Retina (tissue), 1 donor: ENCODE results near the gene AS3MT.
"Not testable (repeated sequence)": the region's sequence is repeated elsewhere in the genome, so short reads cannot be mapped to it uniquely, and the experiment has no call there.

Source experiments
- DNase-seq: peaks from one replicate; pipeline ENCODE4 v3.0.0-alpha.2; 2016

AS3MT gene

GRCh38 chr10:102869258-102870198 lies at the start of gene AS3MT:
TSS of gene AS3MT (plus strand) at chr10:102869470. CDS start at chr10:102869593, 123 bp downstream.
- DNase-seq = peak; percentile 83

GRCh38 chr10:102820008-102820407 lies 49.3 kb upstream of the AS3MT start:
- not testable (repeated sequence) for DNase-seq

GRCh38 chr10:102822222-102822621 lies 47.0 kb upstream of the AS3MT start:
- DNase-seq = no peak

- DNase-seq = no peak
These were observed 44.6 kb upstream of the AS3MT start for GRCh38 chr10:102824664-102825063.

GRCh38 chr10:102826148-102826796 lies 43.0 kb upstream of the AS3MT start:
- DNase-seq = no peak

- no peak for DNase-seq
These were observed 41.7 kb upstream of the AS3MT start for GRCh38 chr10:102827597-102827975.

GRCh38 chr10:102831322-102832071 lies 37.8 kb upstream of the AS3MT start:
- no peak for DNase-seq

GRCh38 chr10:102832248-102832647 lies 37.0 kb upstream of the AS3MT start:
- no peak for DNase-seq

- no peak for DNase-seq
These were observed 36.3 kb upstream of the AS3MT start for GRCh38 chr10:102832987-102833386.

GRCh38 chr10:102834143-102834542 lies 35.1 kb upstream of the AS3MT start:
- no peak for DNase-seq

- DNase-seq = peak; percentile 87
These were observed 34.2 kb upstream of the AS3MT start for GRCh38 chr10:102835007-102835482.

GRCh38 chr10:102837230-102837721 lies 32.0 kb upstream of the AS3MT start, which contains the start of gene CYP17A1:
TSS of gene CYP17A1 (minus strand) at chr10:102837413. CDS start at chr10:102837361, 52 bp downstream.
- DNase-seq = no peak

- DNase-seq = not testable (repeated sequence)
These were observed 30.9 kb upstream of the AS3MT start for GRCh38 chr10:102838276-102838927.

- no peak for DNase-seq
These were observed 27.4 kb upstream of the AS3MT start for GRCh38 chr10:102841827-102842345.

- DNase-seq = not testable (repeated sequence)
These were observed 26.1 kb upstream of the AS3MT start for GRCh38 chr10:102843139-102843538.

- not testable (repeated sequence) for DNase-seq
These were observed 25.0 kb upstream of the AS3MT start for GRCh38 chr10:102844190-102844776.

- no peak for DNase-seq
These were observed 23.8 kb upstream of the AS3MT start for GRCh38 chr10:102845352-102845902.

- DNase-seq = no peak
These were observed 19.2 kb upstream of the AS3MT start for GRCh38 chr10:102850025-102850518.

GRCh38 chr10:102853237-102853636 lies 16.0 kb upstream of the AS3MT start:
- DNase-seq = not testable (repeated sequence)

GRCh38 chr10:102855731-102856436 lies 13.4 kb upstream of the AS3MT start:
- DNase-seq = not testable (repeated sequence)
